Right lung (tissue), 5 donors: Measurements from ENCODE around the gene GALNT2. TPM values are rescaled to one million over a fixed set of nuclear protein-coding genes. Genes with fewer than 3 reads are reported as not detected.

Experiments
- DNase-seq, 2 donors: peaks; one replicate each; pipeline ENCODE4 v3.0.0-alpha.2; 2013
- polyA plus RNA-seq, 5 donors: library from polyadenylated mRNA; unstranded; fragments of 120-200 nt; gene quantifications; one replicate each; pipeline versions ENCODE4 v1.2.1 to v1.2.3, GENCODE V29; 2013; ENCODE audit warnings: inconsistent platforms in 1 of 5, low replicate concordance in 1 of 5; ENCODE audit not compliant: insufficient read length in 5 of 5, insufficient read depth in 1 of 5

GALNT2 gene
- polyA plus RNA-seq, 5 donors: 28.2 to 41.2 (median 36.2) TPM

GRCh38 chr1:230087717-230088105 is 20.7 kb downstream of the GALNT2 start:
- DNase-seq: no peak

- DNase-seq: no peak
These were observed 23.2 kb downstream of the GALNT2 start for GRCh38 chr1:230090194-230090711.

GRCh38 chr1:230091473-230092231 is 24.6 kb downstream of the GALNT2 start:
- DNase-seq: no peak

GRCh38 chr1:230094746-230095145 is 27.7 kb downstream of the GALNT2 start:
- DNase-seq: no peak

GRCh38 chr1:230095938-230096337 is 28.9 kb downstream of the GALNT2 start:
- no peak for DNase-seq

GRCh38 chr1:230097370-230097769 is 30.3 kb downstream of the GALNT2 start:
- DNase-seq: no peak

GRCh38 chr1:230098723-230099122 is 31.7 kb downstream of the GALNT2 start:
- DNase-seq: no peak

GRCh38 chr1:230099465-230099864 is 32.4 kb downstream of the GALNT2 start:
- no peak for DNase-seq

GRCh38 chr1:230100932-230101331 is 33.9 kb downstream of the GALNT2 start:
- no peak for DNase-seq

GRCh38 chr1:230101556-230101955 is 34.5 kb downstream of the GALNT2 start:
- DNase-seq: no peak

- DNase-seq: no peak
These were observed 35.0 kb downstream of the GALNT2 start for GRCh38 chr1:230102046-230102445.

GRCh38 chr1:230102472-230102871 is 35.4 kb downstream of the GALNT2 start:
- no peak for DNase-seq

GRCh38 chr1:230103306-230104173 is 36.5 kb downstream of the GALNT2 start:
- DNase-seq: no peak

GRCh38 chr1:230104395-230105244 is 37.6 kb downstream of the GALNT2 start:
- peak; percentile 68 to 73 for DNase-seq

GRCh38 chr1:230105245-230105753 is 38.3 kb downstream of the GALNT2 start:
- no peak for DNase-seq

GRCh38 chr1:230105754-230106625 is 39.0 kb downstream of the GALNT2 start:
- no peak for DNase-seq

- DNase-seq: no peak
These were observed 40.9 kb downstream of the GALNT2 start for GRCh38 chr1:230107941-230108340.

GRCh38 chr1:230108580-230108979 is 41.5 kb downstream of the GALNT2 start:
- no peak for DNase-seq

- no peak for DNase-seq
These were observed 42.0 kb downstream of the GALNT2 start for GRCh38 chr1:230109066-230109465.

- no peak for DNase-seq
These were observed 43.0 kb downstream of the GALNT2 start for GRCh38 chr1:230109895-230110667.
